T47D (cell line): ENCODE results near the gene TRPV3.
"Not testable (repeated sequence)": the region's sequence is repeated elsewhere in the genome, so short reads cannot be mapped to it uniquely, and the experiment has no call there.

Source experiments
- DNase-seq, 2 experiments: peaks; one replicate each; pipeline versions ENCODE4 v3.0.0 to v3.0.0-alpha.2; 2011 to 2012; ENCODE audit warnings: low read depth in 1 of 2, low spot score in 1 of 2
- JUND ChIP-seq: IDR thresholded peaks from 2 replicates; pipeline ENCODE4 v1.6.1; 2012; ENCODE audit warnings: low read depth
- in situ Hi-C: cut with HindIII; loops from 2 replicates; pipeline ENCODE4 v1.10.0; 2016; ENCODE audit warnings: low sequenced_read_pairs, low pct_unique_long_range_greater_than_20kb

The TRPV3 gene

DNA sequence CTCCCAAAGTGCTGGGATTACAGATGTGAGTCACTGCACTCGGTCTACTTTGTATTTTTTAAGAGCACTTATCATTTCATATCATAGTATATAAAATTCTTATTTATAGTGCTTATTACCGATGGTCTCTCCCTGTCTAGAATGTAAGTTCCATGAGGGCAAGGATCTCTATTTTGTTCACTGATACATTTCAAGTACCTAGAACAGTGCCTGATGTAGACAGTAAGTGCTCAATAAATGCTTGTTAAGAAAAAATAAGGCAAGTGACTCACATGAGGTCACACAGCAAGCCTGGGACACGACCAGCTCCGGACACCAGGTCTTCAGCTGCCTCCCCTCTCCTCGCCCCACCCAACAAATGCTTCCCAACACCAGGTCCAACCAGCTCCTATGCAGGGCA, 23.9 kb downstream of the TRPV3 start:
- no peak for TF ChIP-seq JUND
- DNase-seq = no peak
- in situ Hi-C loops = no loop called here

DNA sequence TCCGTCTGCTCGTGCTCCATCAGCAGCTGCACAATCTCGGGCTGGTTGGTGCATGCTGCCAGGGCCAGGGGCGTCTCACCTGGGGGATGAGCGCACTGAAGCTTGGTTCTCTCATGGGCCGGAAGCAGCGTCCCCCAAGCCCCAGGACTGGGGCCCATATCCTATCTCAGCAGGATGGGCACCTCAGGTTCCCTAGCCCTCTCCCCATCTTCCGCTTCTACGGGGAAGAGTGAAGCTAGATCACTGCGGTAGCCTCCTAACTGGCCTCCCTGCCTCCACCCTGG, 24.8 kb downstream of the TRPV3 start:
- in situ Hi-C loops = no loop called here

DNA sequence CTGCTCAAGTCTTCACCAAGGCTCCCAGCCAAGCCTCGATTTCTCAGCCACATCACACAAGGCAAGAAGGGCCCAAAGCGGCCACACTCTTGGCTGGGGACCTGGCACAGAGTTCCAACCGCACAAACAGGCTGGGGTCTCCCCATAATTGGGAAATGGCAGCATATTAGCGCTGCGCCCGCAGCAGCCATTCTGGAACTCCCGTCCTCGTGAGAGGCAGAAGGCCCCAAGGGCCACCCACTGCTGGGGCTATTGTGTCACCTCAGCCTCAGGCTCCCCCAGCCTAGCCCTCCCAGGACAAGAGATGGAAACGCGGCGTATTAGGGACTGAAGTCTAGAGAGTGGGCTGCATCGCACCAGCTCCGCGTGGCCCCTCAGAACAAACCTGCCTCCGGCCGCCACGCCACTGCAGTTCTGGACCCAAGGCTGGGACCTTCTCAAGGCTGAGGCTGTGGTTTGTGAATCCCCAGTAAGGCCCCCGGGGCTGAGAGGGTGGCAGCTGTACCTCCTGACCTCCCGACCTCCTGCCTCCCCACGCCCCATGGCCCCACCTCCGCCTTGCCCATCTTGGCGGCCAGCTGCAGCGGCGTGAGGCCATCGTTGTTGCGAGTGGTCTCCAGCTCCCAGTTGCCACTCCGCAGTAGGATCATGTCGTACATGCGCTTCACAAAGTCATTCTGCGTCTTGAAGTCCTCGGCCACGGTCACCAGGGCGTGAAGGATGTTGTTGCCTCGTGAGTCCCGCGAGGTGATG, 25.3 kb downstream of the TRPV3 start:
- TF ChIP-seq JUND = no peak
- DNase-seq = no peak
- in situ Hi-C loops = no loop called here

More for the DNA sequence above, 24.8 kb downstream of the TRPV3 start:
- TF ChIP-seq JUND = no peak
- DNase-seq = no peak

DNA sequence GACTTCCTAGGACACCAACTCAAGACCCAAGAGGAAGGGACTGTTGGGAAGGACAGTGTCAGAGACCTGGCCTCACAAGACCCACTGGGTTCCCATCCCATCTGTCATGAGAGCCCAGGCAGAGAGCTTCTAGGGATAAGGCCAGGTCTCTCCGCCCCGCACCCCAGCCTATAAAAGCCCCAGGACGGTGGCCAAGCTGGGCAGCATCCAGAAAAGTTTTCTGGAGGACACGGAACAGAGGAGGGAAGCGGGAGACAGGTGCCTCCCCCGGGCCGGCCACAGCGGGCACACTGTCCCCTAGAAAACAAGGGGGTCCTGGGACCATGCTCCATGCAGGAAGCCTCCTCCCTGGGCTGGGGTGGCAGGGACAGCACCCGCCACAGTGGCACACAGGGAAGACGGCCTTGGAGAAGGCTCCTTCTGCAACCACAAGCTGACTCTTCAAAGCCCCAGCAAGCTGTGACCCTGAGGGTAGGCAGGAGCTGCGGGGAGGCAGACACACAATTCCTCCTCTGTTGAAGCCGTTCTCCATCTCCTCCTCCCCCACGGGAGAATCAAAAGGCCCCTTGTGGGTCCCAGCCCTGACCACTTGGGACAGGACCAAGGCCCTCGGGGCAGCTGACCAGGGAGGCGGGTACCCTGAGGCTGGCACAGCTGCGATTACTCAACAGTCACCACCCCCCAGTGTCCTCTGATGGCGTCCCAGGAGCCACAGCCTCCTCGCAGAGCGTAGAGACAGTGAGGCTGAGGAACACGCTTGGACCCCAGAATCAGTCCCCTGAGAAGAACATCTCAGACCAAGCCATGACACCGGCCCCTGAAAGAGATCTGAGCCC, 26.1 kb downstream of the TRPV3 start:
- in situ Hi-C loops = no loop called here
- no peak for TF ChIP-seq JUND
- DNase-seq = no peak

DNA sequence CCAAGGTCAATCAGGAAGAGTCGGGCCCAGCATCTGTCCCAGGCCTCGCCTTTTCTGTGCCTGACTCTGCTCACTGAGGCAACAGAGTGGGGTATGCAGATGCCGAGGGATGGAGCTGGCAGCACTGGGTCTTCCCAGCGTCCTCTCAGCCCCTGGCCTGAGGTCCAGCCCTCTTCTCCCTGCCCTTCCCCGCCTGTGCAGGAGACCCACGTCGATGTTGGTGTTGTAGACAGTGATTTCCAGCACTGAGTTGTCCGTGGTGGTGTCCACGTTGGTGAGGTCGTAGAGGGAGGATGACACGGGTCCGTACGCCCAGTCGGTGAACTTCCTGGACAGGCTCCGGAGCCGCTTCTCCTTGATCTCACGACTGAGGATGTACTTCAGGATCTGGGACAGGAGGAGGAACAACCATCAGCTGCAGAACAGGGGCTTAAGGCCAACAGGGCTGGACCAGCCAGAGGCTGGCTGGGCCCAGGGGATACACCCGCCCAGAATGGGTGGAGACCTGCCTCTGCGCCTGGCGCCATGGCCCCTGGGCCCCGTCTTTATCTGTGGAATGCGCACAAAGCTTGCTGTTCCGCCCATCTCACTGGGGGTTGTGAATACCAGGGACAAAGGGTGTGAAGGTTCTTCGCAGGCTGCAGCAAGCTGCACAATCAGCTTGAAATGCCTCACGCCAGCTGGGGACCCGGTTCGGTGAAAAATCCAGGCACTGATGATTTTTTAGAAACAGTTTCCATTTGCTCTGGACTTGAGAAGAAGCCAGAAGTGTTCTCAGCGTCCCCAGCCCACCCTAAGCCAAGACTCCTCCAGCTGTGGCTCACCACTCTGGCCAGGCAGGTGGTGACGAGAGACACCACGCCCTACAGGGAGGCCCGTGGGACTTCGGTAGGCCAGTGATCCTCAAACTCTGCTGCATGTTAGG, 27.5 kb downstream of the TRPV3 start:
- TF ChIP-seq JUND = no peak
- in situ Hi-C loops = no loop called here
- no peak for DNase-seq

DNA sequence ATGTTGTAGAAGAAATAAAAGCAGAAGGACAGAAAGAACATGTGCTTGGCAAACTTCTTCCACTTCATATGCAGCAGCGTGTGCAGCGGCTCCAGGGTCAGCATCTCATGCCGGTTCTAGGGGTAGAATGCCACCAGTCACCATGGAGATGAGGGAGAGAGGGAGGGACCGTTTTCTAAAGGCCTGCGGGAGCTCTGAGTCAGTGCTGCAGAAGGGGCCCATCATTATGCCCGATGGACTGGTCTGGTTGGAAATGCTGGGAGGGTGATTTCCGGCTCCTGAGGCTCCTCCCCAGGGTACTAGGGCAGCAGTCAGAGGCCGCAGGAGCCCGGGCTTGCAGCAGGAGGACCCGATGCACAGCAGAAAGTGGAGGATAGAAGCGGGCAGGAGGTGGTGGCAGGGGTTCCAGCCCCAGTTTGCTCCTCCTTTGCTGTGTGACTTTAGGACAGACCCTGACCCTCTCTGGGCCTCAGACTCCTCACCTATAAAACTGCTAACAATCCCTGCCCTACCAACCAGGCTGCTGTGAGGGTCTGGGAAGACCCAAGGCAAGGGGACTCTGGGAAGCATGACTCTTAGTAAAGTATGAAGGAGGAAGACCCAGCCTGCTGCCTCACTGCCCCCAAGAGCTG, 28.6 kb downstream of the TRPV3 start:
- no peak for TF ChIP-seq JUND
- DNase-seq = no peak
- in situ Hi-C loops = no loop called here

DNA sequence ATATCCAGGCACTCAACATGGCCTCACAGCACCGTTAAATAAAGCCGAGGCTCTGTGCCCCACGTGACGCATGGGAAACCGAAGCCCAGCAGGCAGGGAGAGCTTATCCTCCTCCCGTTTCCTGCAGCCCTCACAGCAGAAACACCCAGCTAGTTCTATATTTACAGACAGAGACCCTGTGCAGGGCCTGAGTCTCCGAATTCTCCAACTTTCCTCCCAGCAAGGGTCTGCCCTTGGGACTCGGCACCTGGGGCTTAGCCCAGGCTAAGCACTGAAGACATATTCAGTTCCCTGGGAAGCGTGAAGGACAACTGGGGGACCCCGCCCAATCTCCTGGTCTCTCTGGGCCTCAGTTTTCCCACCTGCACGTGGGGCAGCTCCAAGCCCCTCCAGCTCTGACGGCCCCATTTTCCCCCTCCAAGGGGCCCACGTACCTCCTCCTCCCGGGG, 29.2 kb downstream of the TRPV3 start:
- DNase-seq = no peak
- TF ChIP-seq JUND = no peak
- in situ Hi-C loops = no loop called here

DNA sequence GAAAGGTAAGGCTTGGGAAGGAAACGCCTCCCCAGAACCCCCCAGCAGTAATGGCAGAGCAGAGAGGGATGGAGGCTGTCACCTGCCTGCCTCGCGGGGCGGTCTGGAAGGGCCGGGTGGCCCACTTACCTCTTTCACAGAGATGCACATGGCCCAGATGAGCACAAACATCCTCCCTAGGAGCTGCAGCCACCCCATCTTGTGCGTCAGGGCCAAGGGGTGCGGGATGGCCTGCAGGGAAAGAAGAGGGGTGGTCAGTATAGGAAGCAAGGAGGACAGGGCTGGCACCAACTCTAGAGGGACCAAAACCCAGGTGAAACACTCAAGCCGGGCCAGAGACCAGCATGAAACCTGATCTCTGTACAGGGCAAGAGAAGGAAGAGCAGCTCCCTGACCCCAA, 29.7 kb downstream of the TRPV3 start:
- no peak for TF ChIP-seq JUND
- in situ Hi-C loops = no loop called here
- DNase-seq = no peak

DNA sequence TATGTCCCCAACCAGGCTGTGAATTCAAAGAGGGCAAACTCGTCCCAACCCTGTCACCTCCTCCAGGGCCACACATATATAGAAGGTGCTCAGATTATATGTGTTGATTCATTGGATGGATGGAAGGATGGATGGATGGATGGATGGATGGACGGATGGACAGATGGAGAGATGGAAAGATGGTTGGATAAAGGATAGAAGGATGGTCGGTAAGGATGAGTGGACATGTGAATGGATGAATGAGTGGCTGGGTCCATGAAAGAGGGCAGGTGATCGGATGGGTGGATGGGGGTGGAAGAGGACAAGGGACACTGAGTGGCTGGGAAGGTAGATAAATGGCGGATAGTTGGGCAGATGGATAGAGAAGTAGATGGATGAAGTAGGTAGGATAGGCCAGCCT, 30.1 kb downstream of the TRPV3 start:
- no peak for DNase-seq
- no peak for TF ChIP-seq JUND
- in situ Hi-C loops = no loop called here

DNA sequence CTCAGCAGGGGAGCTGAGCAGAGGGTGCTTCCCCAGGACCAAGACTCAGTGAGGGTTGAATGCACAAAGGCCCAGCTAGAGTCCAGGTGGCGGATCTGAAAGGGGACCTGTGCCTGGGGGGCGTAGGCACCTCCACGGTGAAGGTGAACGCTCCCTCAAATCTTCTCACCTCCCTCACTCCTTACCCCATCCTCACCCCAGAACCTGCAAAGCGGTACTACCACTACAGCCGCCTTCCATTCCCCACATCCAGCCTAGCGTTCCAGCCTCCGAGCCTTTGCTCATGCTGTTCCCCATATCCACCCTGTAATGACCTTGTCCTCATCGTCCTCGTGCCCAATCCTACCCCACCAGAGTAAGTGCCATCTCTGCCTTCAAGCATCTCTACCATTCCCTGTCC, 30.6 kb downstream of the TRPV3 start:
- in situ Hi-C loops = no loop called here
- DNase-seq = no peak
- TF ChIP-seq JUND = no peak

DNA sequence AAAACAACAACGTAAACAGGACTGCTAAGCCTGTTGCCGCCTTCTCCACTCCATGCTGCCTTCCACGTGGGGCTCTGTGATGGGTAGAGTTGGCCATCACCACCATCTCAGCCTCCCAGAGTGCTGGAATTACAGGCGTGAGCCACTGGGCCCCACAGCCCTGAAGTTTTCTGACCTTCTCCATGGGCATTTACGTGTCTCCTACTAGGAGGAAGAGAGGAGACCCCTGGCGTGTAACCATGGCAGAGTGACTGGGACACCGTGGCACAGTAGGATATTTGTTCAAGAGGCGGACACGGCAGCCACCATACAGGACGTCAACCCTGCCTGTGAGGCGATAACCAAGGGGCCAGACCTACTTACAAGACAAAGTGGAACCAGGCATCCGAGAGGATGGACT, 31.1 kb downstream of the TRPV3 start:
- no peak for DNase-seq
- in situ Hi-C loops = no loop called here
- TF ChIP-seq JUND = no peak

DNA sequence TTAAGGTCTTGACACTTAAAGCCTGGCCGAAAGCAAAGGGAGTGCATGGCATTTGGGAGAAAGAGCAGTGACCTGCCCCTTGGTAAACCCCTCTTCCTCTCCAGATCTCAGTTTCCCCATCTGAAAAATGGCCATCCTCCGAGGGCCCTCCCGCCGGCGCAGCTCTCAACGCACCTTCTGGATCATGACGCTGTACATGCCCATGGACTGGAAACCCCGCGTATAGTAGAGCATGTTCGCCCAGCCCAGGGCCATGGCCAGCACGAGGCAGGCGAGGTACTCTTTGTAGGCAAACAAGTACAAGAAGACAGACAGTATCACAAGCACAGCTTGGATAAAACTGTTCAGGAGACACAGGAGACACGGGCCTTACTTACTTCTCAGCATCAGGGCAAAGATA, 33.6 kb downstream of the TRPV3 start:
- in situ Hi-C loops = no loop called here
- no peak for TF ChIP-seq JUND
- no peak for DNase-seq

DNA sequence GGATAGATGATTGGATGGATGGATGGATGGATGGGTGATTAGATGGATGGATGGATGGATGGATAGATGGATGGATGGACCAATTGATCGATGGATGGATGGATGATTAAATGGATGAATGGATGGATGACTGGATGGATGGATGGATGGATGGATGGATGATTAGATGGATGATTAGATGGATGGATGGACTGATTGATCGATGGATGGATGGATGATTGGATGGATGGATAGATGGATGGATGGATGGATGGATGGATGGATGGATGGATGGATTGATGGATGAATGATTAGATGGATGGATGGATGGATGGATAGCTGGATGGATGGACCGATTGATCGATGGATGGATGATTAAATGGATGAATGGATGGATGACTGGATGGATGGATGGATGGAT, 38.1 kb downstream of the TRPV3 start:
- DNase-seq, in situ Hi-C loops: not testable (repeated sequence)
